SKM-1 (cell line): Measurements from ENCODE around the gene KXD1.
A peak's percentile ranks its signal among the peaks of the same experiment; 100 is the strongest.
"Not testable (repeated sequence)": the region's sequence is repeated elsewhere in the genome, so short reads cannot be mapped to it uniquely, and the experiment has no call there.

Experiments
- DNase-seq: peaks from one replicate; lab custom pipeline; 2025; ENCODE audit not compliant: unreplicated experiment; lab: John Stamatoyannopoulos, UW

KXD1 gene, protein sequence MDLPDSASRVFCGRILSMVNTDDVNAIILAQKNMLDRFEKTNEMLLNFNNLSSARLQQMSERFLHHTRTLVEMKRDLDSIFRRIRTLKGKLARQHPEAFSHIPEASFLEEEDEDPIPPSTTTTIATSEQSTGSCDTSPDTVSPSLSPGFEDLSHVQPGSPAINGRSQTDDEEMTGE

DNA sequence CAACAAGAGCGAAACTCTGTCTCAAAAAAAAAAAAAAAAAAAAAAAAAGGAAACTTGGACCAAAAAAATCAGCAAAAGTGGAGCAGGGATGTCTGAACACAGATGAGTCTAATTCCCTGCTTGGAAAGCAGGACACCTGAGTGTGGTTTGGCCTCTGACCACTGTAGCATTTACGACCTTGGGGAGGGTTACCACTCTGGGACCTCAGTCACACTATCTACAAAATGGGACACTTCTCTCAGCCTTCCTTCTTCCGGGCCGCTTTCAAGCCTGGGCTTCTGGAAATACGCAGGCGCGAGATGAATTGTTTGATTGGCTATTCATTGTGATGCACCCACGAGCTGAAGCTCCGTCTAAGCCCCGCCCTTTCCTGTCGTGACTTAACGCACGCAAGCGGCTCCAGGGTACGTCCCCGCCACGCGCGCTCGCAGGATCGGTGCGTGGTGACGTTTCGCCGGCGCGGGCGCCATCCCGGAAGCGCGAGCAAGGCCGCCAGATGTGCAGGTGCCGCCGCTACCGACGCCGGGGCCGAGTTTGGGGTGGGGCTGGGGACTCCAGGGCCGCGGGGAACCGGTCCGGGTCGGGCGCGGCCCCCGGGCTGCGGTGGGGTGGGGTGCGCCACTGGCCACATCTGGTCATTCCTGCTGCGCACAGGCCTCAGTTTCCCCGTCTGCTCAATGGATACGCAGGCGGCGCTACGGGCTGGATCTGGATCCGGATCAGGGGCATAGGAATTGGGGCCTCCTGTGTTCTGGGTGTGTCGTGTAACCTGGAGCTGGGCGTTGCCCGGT lies at the start of gene KXD1:
TSS of gene KXD1 (plus strand) at position 460 of the 791 bp plus-strand sequence. CDS start 4,187 bp downstream, outside the sequence.
- peak; percentile 99 for DNase-seq

DNA sequence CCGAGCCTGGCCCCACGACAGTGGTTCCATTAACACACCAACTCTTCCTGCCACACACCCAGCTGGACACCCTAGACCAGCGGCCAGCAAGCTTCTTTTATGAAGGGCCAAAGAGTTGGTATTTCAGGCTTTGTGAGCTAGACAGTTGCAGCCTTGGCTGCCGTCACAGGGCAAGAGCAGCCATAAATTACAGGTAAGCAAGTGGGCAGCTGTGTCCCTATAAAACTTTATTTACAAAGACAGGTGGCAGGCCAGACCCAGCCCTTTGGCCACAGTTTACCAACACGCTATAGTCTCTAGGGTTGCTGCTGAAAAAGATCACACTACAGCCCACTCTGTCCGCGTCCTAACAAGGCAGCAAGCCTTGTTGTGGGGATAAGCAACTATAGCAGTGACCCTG lies 49.1 kb upstream of the KXD1 start:
- DNase-seq, result no peak

DNA sequence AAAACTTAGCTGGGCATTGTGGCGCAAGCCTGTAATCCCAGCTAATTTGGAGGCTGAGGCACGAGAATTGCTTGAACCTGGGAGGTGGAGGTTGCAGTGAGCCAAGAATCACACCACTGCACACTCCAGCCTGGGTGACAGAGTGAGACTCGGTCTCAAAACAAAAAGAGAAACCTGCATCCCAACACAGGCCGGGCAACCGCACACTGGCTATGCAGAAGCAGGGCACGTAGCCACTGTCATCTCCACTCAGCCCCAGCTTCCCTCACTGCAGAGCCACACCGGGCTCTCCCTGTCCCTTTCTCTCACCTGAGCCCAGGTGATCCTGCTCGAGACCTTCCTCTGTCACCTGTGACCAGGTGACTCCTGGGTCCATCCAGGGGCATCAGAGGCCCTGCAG lies 47.5 kb upstream of the KXD1 start:
- no peak for DNase-seq

DNA sequence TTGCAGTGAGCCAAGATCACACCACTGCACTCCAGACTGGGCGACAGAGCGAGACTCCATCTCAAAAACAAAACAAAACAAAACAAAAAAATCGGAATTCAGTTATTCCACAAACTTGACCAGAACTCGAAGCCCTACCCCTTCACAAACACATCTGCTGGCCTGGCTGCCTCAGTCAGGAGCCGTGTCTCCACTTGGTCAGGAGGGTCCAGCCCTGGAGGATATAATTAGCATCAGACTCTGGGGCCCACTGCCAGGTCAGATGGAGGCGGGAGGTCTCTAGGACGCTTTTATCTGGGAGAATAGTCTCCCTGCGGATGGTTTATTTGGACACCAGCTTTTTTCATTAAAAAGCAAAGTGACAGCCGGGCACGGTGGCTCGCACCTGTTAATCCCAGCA lies 43.8 kb upstream of the KXD1 start:
- no peak for DNase-seq

DNA sequence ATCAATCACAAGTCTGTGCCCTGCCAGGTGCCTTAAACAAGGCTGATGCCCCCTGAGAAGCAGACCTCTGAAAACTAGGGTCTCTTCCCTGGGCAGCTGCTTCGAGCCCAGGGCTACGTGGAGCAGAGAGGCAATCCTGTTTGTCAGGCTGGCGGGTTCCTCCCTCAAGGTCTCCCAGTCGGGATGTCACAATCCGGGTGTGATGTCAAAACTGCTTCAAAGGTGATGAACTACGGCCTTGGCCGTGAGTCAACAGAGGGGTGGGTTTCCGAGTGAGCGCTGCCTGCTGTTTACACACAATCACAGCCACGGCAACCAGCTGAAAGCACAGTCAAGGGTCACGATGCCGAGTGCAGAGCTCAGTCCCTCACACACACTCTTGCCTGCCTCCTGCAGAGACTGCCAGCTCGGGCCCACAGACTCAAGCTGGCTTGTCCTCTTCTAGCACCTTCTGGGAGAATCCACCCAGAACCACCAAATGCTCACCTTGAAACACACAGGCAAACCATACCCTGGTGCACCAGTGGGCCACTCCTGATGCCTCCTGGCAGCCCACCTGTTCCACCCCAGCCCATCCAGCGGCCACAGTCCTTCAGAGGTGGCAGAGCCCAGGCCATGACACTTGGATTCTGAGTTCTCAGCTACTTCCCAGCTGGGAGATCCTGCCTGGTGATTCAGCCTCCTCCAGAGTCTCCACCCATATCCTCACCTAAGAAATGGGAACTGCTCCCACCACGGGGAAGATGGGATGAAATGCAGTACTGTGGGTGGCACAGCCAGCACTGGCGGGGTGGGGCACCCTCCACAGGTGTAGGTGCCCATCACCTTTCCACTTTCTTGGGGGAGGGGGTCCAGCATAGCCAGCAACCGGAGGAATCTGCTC lies 42.6 kb upstream of the KXD1 start:
- peak; percentile 63 for DNase-seq

GRCh38 chr19:18515959-18516358 lies 41.7 kb upstream of the KXD1 start:
- no peak for DNase-seq

GRCh38 chr19:18517606-18518005 lies 40.1 kb upstream of the KXD1 start:
- DNase-seq, result no peak

GRCh38 chr19:18518639-18519038 lies 39.0 kb upstream of the KXD1 start:
- DNase-seq, result no peak

- no peak for DNase-seq
Observed at GRCh38 chr19:18519962-18520847, 37.5 kb upstream of the KXD1 start.

DNA sequence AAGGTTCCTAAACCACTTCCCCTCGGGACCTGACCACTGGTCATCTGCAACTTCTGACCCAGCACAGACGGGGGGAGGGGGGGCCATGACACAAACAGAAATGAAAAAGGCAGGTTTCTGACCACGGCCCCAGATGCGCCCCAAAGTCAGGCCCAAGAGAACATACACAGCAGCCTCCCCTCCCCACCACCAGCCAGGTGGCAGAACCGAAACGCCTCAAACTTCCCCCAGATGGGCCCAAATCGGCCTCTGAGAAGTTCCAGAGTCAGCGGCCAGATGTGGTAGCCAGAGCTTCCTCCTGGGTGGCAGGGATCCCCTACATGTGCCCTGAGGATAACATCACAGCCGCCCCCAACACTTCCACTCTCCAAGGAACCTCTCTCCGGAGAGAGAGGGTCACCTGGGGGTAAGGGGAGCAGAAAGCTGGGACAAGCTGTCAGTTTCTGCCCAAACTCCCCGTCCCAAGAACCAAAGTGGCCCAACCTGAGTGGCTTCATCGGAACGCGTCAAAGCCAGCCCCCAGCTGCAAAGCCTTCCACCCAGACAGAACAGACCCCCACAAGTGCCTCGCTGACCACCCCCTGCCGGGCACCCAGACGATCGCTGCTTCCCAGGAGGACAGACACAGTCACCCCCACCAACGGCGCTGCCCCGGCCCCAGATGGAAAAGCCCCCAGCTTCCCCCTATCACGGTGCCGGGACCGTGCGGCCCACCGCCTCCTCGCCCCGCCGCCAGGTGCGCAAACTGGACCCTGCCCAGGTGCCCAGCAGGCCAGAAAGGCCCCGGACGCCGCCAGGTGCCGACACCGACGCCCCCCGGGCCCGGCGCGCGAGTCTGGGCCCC lies 36.6 kb upstream of the KXD1 start:
- no peak for DNase-seq

DNA sequence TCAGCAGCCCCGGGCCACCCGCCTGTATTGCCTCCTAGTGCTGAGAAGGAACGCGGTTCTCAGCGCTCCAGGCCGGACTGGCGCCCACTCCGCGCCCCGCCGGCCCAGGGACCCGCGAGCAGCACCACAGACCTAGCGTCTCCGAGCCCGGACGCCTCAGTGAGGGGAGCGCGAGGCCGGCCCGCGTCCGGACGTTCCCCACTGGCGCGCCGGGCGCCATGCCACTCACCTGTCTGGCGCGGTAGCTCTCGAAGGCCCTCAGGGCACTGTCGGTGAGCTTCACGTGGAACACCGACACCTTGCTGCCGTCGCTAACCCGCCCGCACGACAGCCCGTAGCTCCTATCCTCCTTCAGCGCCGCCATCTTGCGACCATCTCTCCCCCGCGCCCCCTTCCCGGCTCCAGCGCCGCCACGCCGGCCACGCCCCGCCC lies 36.0 kb upstream of the KXD1 start, which contains the start of gene ELL:
TSS of gene ELL (minus strand) at position 379 of the 432 bp plus-strand sequence. CDS start at position 364, 15 bp downstream.
- no peak for DNase-seq

- DNase-seq, result peak; percentile 98
Observed at GRCh38 chr19:18522124-18522861, 35.4 kb upstream of the KXD1 start.

DNA sequence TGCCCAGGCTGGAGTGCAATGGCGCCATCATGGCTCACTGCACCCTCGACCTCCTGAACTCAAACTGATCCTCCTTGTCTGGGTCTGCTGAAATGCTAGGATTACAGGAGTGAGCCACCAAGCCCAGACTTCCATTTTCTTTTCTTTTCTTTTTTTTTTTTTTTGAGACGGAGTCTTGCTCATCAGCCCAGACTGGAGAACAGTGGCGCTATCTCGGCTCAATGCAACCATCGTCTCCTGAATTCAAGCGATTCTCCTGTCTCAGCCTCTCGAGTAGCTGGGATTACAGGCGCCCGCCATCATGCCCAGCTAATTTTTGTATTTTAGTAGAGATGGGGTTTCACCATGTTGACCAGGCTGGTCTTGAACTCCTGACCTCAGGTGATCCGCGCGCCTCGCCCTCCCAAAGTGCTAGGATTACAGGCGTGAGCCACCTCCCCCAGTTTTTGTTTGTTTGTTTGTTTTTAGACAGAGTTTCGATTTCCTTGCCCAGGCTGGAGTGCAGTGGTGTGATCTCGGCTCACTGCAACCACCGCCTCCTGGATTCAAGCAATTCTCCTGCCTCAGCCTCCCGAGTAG lies 34.7 kb upstream of the KXD1 start:
- not testable (repeated sequence) for DNase-seq

DNA sequence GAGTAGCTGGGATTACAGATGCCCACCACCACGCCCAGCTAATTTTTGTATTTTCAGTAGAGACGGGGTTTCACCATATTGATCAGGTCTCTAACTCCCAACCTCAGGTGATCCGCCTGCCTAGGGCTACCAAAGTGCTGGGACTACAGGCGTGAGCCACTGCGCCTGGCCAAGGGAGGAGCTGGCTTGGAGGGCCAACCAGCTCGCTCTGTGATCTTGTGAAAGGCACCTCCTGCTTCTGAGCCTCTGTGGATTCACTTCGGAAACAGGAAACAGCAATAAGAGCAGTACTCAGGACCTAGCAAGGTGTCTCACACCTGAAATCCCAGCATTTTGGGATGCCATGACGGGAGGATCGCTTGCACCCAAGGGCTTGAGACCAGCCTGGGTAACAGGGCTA lies 33.8 kb upstream of the KXD1 start:
- no peak for DNase-seq

DNA sequence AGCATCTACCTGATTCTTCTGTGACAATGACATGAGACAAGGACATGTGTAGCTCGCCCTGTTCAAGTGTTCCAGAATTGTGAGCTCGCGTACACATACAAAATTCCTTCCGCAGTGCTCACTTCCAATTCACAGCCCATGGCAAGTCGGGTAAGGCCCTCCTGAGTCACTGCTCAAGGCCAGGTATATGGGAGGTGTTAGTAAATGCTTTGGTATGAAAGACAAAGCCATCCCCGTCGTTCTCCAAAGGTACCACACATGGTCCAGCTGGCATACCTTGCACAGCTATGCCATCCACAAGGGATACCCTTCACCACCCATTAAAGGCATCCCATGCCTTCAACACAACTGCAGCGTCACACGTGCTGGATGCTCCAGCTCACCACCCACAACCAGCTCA lies 31.4 kb upstream of the KXD1 start:
- DNase-seq, result no peak

DNA sequence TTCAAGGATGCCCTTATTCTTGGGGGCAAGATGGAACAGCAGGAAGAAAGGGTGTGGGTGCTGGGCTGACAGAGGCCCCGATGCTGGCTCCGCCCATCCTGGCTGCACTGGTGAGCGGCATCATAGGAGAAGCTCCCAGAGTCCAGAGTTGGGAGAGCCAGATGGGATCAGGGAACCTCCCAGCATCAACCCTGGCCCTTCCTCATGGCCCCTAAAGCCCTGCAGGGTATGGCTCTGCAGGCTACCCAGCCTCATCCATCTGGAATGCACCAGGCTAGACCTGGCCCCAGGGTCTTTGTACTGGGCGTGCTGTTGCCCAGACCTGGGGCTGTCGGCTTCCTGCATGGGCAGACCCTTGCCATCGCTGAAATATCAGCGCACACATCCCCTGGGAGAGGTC lies 27.9 kb upstream of the KXD1 start:
- DNase-seq, result no peak

DNA sequence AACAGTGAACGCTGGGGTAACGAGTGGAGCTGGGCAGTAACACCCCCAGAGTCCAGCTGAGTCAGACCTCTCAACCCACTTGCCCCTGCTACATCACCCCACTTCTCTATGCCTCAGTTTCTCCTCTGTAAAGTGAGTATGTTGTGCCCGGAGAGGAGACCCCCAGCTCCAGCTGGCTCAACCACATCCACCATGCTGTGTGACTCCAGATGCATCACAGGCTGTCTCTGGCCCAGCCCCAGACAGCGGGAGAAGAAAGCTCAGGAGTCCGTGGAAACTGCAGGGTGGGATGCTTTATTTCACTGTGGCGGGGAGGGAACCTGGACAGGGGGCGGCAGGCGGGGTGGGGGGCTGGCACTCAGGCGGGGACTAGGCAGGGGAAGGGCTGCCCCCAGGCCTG lies 26.2 kb upstream of the KXD1 start:
- no peak for DNase-seq

- no peak for DNase-seq
Observed at GRCh38 chr19:18532168-18532890, 25.3 kb upstream of the KXD1 start.
